Left lobe of liver (tissue), 2 donors: ENCODE results near the gene INPP1. TPM values are rescaled to one million over a fixed set of nuclear protein-coding genes. Genes with fewer than 3 reads are reported as not detected.
A peak's percentile ranks its signal among the peaks of the same experiment; 100 is the strongest.

Experiments used
- ATAC-seq: fragments of 200-7000 bp; cut with Tn5 transposase; one replicate; pipeline ENCODE4 v1.9.1; 2020; ENCODE audit warnings: mild to moderate bottlenecking, moderate library complexity
- DNase-seq: peaks from one replicate; pipeline ENCODE4 v3.0.0-alpha.2; 2020; ENCODE audit warnings: low spot score
- total RNA-seq: library from RNA; stranded (reverse); gene quantifications from one replicate; pipeline ENCODE4 v1.2.1, GENCODE V29; 2021
- donor health status: DM: no; HTN: no; CAD: no; lungs with moderate emphysema.
- donor health status: DM: no; HTN: yes; CAD: no.

The INPP1 gene
- total RNA-seq, 1 donor from 2014 or later: 12.4 TPM

DNA sequence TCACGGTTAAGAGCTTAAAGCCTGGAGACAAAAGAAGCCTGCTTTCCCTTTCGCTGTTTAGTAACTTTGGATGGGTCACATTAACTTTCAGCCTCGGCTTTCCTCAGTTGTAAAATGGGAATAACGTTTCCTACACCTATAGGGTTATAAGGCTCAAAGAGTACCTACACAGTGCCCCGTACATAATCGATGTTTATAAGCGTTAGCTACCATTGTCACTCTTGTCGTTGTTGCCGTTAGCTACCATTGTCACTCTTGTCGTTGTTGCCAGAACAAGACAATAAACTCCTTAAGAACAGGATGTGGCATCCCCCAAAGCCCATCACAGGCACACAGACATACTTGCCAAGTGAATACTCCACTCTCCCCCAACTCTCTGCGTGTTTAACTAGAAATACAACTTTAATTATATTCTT, 63.9 kb downstream of the INPP1 start:
- DNase-seq (no peak), ATAC-seq (no peak)

DNA sequence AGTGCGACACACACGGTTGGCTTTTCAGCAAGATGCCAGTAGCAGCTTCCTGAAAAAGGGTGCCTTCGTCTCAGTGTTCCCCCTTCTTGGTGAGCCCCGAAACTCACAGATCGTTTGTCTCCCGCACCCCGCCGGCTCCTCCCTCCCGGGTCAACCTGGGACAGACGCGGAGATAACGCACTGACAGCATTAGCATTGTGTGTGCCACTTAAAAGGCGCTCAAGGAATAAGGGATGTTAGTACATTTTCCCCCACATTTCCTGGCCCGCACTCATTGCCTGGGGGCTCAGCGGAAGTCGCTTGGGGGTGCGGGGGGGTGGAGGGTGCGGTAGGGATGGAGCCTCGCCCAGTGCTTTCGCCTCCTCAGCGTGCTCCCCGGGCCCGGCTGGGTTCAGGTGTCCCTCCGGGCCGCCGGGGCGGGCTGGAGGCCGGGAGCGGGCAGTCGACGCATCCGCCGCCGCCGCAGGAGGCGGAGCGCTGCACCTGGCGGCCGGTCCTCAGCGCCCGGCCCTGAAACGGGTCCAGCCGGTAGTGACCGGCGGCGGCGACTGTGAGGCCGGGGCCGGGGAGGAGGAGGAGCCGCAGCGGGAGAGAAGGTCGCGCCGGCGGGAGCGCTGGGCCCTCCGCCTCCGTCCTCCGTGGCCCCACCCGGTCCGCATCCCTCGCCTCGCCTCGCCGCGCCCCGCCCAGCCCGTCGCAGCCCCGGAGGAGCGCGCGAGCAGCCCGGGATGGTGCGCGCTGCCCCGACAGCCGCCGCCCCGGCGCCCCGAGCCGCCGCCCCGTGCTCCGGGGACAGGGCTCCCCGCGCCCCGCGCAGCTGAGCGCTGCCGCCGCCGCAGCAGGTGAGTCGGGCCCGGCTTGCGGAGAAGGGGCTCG, 64.5 kb downstream of the INPP1 start, which contains the start of gene MFSD6:
TSS of gene MFSD6 (plus strand) at position 694 of the 876 bp plus-strand sequence. CDS start 27,675 bp downstream, outside the sequence.
- DNase-seq (peak; percentile 67), ATAC-seq (peak; percentile 92)

- peak; percentile 49 for DNase-seq
- peak; percentile 61 for ATAC-seq
Measured at GRCh38 chr2:190408538-190409271, 65.3 kb downstream of the INPP1 start.

GRCh38 chr2:190409616-190410015, 66.2 kb downstream of the INPP1 start:
- ATAC-seq: no peak
- no peak for DNase-seq

- ATAC-seq (no peak), DNase-seq (no peak)
Measured at GRCh38 chr2:190410166-190410565, 66.8 kb downstream of the INPP1 start.

GRCh38 chr2:190412966-190413365, 69.6 kb downstream of the INPP1 start:
- DNase-seq: no peak
- no peak for ATAC-seq

DNA sequence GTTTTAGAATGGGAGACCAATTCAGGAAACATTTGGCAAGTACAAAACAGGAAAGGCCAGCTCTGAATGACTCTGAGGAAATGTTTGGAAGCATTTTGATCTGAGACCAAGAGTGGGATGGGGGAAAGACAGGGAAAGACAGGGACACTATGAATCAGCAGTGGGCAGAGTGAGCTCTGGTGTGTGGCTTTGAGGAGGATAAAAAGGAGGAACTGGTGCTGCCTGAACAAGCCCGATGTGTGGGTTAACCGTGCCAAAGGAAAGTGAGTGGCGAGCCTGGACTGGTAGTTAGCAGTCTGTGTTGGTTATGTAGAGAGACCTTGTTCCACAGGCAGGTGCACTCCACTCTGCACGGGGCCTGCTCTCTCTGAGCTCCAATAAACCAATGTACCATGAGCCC, 70.0 kb downstream of the INPP1 start:
- no peak for ATAC-seq

DNA sequence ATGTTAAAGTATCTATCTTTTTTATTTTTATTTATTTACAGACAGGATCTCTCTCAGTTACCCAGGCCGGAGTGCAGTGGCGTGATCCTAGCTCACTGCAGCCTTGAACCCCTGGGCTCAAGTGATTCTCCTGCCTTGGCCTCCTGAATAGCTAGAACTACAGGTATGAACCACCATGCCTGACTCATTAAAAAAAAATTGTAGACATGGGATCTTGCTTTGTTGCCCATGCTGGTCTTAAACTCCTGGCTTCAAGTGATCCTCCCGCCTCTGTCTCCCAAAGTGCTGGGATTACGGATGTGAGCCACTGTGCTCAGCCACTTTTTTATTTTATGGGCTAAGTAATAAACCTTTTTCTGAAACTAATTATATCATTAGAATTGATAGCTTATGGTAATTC, 71.9 kb downstream of the INPP1 start:
- ATAC-seq: no peak
- no peak for DNase-seq

More for the DNA sequence above, 70.0 kb downstream of the INPP1 start:
- no peak for DNase-seq

DNA sequence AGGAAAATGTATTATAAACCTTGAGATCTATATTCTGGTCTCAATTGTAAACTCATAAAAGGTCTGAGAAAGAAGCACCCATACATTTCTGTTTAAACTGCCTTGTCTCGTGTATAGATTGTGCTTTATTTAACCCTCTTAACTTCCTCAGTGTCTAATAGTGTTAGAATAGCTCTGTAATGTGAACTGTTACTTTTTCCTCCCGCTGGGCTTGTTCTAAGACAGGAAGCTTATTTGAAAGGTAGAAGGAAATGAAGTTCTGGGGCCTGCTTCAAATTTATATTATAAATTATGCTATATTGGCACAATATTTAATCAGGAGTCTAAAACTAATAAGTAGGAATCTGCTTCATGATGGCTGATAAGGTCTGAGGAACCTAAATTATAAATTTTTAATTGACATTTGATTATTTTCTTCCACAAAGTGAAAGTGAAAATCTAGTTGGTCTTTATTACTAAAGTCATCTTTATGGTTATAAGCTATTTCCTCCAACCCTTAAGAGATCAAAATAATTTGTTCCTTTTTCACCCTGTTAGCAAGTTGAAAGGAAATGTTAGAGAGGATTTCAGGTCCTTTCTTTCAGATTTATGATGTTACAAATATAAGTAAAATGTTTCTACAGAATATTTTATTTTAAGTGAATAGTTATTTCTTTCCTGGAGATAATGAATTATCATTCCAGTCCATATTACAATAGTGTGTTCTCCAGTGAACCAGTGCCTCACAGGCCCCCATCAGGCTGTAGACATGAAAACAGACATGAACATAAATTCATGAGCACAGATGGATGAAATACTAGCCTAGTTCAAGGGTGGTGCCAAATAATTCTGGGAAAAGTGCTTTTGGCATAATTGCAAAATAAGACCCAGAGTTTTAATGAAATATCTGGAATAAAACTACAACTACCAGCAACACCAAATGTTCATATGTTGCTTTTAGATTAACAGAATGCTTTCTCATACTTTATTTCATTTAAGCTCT, 72.7 kb downstream of the INPP1 start:
- ATAC-seq: no peak
- no peak for DNase-seq

DNA sequence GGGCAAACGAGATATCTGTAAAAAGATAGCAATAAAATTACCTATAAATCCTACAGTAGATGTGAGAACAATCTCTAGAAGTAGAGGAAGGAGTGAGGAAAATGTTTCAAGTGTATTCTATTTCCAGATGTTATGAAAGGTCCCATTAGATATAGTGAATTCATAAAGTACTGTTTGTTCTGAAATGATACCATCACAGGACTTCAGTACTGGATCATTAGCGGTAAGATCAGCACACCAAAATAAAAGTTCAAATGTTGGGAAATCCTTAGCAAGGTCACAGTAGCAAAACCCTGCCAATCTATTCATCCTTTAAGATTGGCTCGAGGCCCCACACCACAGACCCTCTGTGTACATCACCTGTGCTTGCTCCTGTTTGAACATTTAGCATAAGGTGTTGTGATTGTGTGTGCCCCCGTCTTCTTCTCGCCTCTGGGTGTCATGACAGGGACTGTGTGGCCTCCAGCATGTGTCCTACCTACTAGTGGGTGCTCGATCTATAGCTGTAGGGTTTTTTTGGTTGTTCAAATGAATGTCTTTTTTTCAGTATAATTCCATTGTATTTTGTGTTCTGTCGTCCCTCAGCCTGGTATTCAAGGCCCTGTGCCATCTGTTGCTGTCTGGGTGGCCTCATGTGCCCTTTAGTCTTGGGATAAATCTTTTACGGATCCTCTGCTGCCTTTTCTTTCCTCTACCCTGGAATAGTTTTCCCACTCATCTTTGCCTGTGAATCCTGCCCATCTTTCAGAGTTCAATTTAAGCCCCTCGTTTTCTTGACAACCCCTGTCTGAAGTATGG, 73.9 kb downstream of the INPP1 start:
- ATAC-seq: no peak

DNA sequence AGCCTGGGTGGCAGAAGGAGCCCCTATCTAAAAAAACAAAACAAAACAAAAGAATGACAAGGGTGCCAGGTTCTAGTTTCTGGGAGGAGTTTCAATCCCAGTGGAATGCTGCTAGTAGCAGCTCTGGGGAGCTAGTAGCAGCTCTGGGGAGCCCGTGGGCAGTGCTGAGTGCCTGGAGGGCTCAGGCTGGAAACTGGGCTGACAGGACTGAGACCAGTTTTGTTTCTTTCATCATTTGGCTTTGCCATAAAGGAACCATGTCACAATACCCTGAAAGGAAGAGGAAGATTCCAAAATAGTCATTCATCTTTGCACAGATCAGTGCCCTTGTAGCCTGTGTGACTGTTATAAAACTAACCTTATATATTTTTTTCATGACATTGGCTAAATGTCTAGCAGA, 75.3 kb downstream of the INPP1 start:
- no peak for ATAC-seq
- no peak for DNase-seq

More for the DNA sequence above, 73.9 kb downstream of the INPP1 start:
- no peak for DNase-seq

GRCh38 chr2:190420801-190421200, 77.4 kb downstream of the INPP1 start:
- ATAC-seq (no peak), DNase-seq (no peak)

Other genes starting within 250 kb of the INPP1 start
- gene HIBCH, start 23.8 kb upstream of the INPP1 start, total RNA-seq: 80.7 TPM
- 1.9 TPM for gene MFSD6, start 64.8 kb downstream of the INPP1 start, total RNA-seq
- gene NEMP2, start 191.1 kb downstream of the INPP1 start, total RNA-seq: 1.4 TPM